GM21526 (cell line): ENCODE measurements around the gene ASH1L.
"Not testable (repeated sequence)": the region's sequence is repeated elsewhere in the genome, so short reads cannot be mapped to it uniquely, and the experiment has no call there.

ENCODE experiments used
- ATAC-seq: cut with Tn5 transposase; IDR thresholded peaks from one replicate; pipeline ENCODE4 v1.9.1; 2021; ENCODE audit warnings: moderate library complexity; ENCODE audit not compliant: unreplicated experiment, low FRiP score

The ASH1L gene

GRCh38 chr1:155455588-155456195 lies 106.9 kb downstream of the ASH1L start:
- ATAC-seq, result no peak

- no peak for ATAC-seq
Observed at GRCh38 chr1:155454096-155454495, 108.5 kb downstream of the ASH1L start.

GRCh38 chr1:155453141-155453540 lies 109.5 kb downstream of the ASH1L start:
- no peak for ATAC-seq

- no peak for ATAC-seq
Observed at GRCh38 chr1:155451199-155451598, 111.4 kb downstream of the ASH1L start.

DNA sequence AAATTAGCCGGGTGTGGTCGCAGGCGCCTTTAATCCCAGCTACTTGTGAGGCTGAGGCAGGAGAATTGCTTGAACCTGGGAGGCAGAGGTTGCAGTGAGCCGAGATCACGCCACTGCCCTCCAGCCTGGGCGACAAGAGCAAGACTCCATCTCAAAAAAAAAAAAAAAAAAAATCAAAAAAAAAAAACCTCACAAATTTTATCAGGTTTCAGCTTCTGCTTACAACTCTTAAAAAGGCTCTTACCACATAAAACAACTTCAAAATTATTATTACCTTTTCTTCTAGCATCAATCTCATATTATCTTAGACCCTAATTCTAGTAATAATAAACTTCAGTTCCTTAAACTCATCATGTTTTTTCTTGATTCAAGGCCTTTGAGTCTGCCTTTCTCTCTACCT lies 120.2 kb downstream of the ASH1L start:
- ATAC-seq, result not testable (repeated sequence)

DNA sequence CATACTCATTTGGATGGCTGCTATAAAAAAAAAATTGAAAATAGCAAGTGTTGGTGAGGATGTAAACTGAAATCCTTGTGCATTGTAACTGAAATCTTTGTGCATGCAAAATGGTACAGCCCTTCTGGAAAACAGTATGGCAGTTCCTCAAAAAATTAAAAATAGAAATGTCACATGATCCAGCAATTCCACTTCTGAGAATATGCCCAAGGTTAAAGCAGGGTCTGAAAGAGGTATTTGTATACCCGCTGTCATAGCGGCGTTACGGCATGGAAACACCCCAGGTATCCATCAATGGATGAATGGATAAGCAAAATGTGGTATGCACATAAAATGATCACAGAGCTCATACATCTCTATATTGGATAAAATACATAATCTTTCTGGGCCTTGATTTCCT lies 125.2 kb downstream of the ASH1L start:
- no peak for ATAC-seq

DNA sequence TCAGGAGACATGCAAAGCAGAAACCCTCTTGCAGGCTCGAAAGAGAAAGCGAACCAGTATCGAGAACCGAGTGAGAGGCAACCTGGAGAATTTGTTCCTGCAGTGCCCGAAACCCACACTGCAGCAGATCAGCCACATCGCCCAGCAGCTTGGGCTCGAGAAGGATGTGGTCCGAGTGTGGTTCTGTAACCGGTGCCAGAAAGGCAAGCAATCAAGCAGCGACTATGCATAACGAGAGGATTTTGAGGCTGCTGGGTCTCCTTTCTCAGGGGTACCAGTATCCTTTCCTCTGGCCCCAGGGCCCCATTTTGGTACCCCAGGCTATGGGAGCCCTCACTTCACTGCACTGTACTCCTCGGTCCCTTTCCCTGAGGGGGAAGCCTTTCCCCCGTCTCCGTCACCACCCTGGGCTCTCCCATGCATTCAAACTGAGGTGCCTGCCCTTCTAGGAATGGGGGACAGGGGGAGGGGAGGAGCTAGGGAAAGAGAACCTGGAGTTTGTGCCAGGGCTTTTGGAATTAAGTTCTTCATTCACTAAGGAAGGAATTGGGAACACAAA lies 128.7 kb downstream of the ASH1L start:
- not testable (repeated sequence) for ATAC-seq

DNA sequence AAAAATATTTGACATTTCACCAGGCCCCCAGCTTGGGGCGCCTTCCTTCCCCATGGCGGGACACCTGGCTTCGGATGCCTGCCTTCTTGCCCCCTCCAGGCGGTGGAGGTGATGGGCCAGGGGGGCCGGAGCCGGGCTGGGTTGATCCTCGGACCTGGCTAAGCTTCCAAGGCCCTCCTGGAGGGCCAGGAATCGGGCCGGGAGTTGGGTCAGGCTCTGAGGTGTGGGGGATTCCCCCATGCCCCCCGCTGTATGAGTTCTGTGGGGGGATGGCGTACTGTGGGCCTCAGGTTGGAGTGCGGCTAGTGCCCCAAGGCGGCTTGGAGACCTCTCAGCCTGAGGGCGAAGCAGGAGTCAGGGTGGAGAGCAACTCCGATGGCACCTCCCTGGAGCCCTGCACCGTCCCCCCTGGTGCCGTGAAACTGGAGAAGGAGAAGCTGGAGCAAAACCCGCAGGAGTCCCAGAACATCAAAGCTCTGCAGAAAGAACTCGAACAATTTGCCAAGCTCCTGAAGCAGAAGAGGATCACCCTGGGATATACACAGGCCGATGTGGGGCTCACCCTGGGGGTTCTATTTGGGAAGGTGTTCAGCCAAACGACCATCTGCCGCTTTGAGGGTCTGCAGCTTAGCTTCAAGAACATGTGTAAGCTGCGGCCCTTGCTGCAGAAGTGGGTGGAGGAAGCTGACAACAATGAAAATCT lies 129.3 kb downstream of the ASH1L start:
- ATAC-seq, result not testable (repeated sequence)

- no peak for ATAC-seq
Observed at GRCh38 chr1:155424091-155424490, 138.5 kb downstream of the ASH1L start.

GRCh38 chr1:155420788-155421187 lies 141.8 kb downstream of the ASH1L start:
- no peak for ATAC-seq

GRCh38 chr1:155411840-155412239 lies 150.8 kb downstream of the ASH1L start:
- not testable (repeated sequence) for ATAC-seq

GRCh38 chr1:155410931-155411330 lies 151.7 kb downstream of the ASH1L start:
- no peak for ATAC-seq

DNA sequence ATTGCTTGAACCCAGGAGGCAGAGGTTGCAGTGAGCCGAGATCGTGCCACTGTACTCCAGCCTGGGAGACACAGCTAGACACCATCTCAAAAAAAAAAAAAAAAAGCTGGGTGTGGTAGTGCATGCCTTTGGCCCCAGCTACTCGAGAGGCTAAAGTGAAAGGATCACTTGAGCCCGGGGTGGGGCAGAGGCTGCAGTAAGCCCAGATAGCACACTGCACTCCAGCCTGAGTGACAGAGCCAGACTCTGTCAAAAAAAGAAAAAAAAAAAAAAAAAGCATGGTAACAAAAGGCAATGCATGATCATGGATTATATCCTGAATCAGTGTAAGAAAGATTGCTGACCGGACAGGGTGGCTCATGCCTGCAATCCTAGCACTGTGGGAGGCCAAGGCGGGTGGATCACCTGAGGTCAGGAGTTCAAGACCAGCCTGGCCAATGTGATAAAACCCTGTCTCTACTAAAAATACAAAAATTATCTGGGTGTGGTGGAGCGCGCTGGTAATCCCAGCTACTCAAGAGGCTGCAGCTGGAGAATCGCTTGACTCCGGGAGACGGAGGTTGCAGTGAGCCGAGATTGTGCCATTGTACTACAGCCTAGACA lies 165.6 kb downstream of the ASH1L start:
- ATAC-seq, result no peak

DNA sequence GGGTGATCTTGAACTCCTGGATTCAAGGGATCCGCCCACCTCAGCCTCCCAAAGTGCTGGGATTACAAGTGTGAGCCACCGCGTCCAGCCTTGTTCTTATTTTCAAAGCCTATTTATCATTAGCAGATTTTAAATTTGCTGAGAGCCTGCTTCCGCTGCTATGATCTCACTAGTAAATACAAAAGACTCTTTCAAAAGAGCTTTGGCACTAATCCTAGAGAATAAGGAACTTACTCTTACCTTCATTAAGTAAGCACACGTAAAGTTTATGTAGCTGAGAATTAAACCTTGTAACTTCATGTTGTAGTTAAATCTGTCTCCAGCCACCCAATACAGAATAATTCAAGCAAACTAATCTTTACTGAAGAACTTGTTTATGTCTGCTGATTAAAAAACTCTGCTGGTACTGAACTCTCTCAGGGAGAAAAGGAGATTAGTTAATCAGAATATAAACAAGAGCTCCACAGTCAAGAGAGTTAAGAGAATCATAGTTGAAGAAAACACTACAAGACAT lies 169.6 kb downstream of the ASH1L start:
- ATAC-seq, result no peak

GRCh38 chr1:155389826-155390225 lies 172.8 kb downstream of the ASH1L start:
- ATAC-seq, result no peak

DNA sequence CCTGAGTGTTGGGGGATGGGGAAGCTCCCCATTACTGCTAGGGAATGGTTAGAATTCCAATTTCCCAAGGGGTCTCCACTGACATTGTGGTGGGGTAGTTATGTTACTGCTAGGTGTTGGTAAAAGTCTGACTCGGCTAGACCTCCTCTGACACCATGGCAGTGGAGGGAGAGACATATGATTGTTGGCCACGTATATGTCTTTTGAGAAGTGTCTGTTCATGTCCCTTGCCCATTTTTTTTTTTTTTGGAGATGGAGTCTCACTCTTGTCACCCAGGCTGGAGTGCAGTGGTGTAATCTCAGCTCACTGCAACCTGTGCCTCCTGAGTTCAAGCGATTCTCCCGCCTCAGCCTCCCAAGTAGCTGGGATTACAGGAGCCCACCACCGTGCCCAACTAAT lies 176.8 kb downstream of the ASH1L start:
- not testable (repeated sequence) for ATAC-seq

DNA sequence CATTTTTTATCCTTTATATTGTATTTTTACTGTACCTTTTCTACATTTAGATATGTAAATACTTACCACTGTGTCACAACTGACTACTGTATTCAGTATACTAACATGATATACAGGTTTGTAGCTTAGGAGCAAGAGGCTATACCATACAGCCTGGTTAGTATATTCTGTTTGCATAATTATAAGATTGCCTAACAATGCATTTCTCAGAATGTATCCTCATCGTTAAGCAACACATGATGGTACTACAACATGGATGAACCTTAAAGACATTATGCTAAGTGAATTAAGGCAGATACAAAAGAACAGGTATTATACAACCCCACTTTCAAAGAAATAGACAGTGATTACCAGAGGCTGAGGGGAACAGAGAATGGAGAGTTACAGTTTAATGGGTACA lies 179.2 kb downstream of the ASH1L start:
- ATAC-seq, result no peak

DNA sequence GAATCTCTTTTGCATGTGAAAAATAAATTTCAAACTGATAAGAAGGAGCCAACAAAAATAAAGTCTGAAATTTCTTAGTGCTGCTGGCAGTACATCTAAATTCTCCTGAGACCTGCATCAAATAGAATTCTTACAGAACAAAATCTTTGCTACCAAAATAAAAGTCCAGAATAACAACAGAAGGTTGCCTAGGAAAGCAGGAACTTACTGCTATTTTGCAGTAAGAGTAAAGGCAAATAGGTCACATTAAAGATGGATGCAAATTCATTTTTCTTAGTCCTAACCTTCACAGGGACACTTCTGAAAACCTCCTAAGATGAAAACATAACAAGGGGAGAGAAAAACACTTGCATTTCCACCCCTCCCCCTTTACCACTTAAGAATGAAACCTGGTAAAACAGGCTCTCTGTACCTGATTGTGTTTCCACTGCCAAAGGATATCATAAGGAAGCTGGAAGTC lies 182.9 kb downstream of the ASH1L start:
- no peak for ATAC-seq

- no peak for ATAC-seq
Observed at GRCh38 chr1:155379180-155379579, 183.4 kb downstream of the ASH1L start.

DNA sequence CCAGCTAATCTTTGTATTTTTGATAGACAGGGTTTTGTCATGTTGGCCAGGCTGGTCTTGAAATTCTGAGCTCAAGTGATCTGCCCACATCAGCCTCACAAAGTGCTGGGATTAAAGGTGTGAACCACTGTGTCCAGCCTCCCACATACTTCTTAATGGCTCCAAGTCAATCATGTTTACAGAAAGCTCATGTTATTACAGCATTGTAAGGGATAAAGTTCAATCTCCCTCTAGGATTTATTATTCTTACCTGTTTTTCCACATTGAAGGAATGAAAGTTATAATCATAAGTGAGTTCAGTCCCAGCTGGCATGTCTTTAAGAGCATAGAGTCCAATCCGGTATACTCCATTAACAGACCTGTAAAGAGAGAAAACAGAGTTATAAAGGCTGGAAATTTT lies 202.6 kb downstream of the ASH1L start:
- ATAC-seq, result no peak

GRCh38 chr1:155352631-155353030 lies 210.0 kb downstream of the ASH1L start:
- ATAC-seq, result no peak
